NCI-H510A (cell line): ENCODE data around the gene POU5F1.
"Not testable (repeated sequence)": the region's sequence is repeated elsewhere in the genome, so short reads cannot be mapped to it uniquely, and the experiment has no call there.

ENCODE experiments used
- DNase-seq: peaks from one replicate; lab custom pipeline; 2025; lab: John Stamatoyannopoulos, UW

Gene POU5F1

GRCh38 chr6:31165064-31165832, 5.2 kb downstream of the POU5F1 start:
- not testable (repeated sequence) for DNase-seq

DNA sequence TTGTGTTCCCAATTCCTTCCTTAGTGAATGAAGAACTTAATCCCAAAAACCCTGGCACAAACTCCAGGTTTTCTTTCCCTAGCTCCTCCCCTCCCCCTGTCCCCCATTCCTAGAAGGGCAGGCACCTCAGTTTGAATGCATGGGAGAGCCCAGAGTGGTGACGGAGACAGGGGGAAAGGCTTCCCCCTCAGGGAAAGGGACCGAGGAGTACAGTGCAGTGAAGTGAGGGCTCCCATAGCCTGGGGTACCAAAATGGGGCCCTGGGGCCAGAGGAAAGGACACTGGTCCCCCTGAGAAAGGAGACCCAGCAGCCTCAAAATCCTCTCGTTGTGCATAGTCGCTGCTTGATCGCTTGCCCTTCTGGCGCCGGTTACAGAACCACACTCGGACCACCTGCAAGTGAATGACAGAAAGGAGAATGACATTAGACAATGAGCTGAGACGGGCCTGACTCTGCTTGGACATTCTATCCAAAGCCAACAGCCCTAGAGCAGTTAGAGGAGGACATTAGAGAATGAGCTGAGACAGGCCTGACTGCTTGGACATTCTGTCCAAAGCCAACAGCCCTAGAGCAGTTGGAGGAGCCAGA, 5.9 kb downstream of the POU5F1 start:
- not testable (repeated sequence) for DNase-seq

DNA sequence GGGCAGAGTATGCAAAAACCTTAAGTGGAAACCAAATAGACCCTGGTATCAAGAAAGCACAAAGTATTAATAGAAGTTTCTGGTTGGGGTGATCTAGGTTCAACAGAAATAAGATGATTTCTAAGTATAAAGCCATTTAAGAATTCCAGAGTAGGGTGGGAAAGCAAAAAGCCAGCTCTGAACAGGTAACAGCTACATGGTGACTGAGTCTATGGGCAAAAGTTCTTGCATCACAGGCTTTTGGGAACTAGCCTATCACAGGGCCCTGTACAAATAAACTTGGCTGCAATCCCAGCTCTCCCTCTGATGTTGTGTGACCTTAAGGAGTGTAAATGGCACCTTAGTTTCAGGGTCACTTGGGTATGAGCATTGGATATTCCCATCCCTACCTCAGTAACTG, 6.6 kb downstream of the POU5F1 start:
- DNase-seq: no peak

GRCh38 chr6:31162463-31163165, 7.9 kb downstream of the POU5F1 start:
- no peak for DNase-seq

- no peak for DNase-seq
These were observed 9.0 kb downstream of the POU5F1 start for GRCh38 chr6:31161216-31162126.

- peak; percentile 13 for DNase-seq
These were observed 11.3 kb downstream of the POU5F1 start for GRCh38 chr6:31158863-31159855.

- peak; percentile 98 for DNase-seq
These were observed 12.2 kb downstream of the POU5F1 start, which contains the start of gene TCF19 for GRCh38 chr6:31158140-31158862. Gene TCF19 (plus strand): TSS chr6:31158589. CDS start chr6:31159470, 881 bp downstream.

GRCh38 chr6:31157513-31158139, 12.9 kb downstream of the POU5F1 start, which contains the start of gene CCHCR1:
Gene CCHCR1 (minus strand): TSS chr6:31157802. CDS start chr6:31157600, 202 bp downstream.
- DNase-seq: no peak

DNA sequence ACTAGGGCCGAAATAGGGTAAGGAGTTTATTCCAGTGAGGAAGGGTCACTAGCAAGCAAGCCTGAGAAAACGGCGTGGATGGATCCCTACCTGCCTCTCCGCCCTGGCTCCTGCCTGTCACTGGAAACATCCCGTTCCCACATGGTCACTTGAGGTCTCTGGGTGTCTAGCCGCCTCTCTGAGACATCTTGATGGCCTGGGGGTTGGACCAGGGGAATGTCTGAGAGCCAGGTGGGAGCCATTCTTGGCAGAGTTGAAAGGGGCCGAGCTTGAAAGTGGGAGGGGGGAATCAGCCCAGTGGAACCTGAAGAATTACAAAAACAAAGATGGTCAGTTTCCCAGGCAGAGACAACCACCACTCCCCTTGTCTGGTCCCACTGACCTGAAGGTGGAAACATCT, 13.8 kb downstream of the POU5F1 start:
- no peak for DNase-seq

GRCh38 chr6:31154436-31154835, 16.0 kb downstream of the POU5F1 start:
- DNase-seq: no peak

GRCh38 chr6:31152781-31153180, 17.7 kb downstream of the POU5F1 start:
- no peak for DNase-seq

GRCh38 chr6:31149827-31150447, 20.5 kb downstream of the POU5F1 start:
- DNase-seq: no peak

GRCh38 chr6:31145386-31145785, 25.1 kb downstream of the POU5F1 start:
- no peak for DNase-seq

DNA sequence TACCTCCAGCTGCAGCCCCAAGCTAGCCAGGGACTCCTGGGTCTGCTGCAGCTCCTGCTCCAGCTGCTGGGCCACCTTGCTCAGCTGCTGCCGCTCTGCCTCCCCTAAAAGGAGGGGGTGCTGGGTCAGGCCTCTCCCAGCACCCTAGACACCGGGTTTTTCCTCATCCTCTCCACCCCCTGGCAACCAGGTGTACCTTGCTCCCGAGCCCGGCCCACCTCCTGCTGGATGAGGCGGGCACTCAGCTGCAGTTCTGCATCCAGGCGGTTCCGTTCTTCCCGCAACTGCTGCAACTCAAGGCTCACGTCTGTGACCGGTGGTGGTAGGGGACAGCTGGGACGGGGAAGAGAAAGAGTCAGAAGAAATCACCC, 25.5 kb downstream of the POU5F1 start:
- no peak for DNase-seq

- DNase-seq: no peak
These were observed 26.0 kb downstream of the POU5F1 start for GRCh38 chr6:31144296-31144969.

DNA sequence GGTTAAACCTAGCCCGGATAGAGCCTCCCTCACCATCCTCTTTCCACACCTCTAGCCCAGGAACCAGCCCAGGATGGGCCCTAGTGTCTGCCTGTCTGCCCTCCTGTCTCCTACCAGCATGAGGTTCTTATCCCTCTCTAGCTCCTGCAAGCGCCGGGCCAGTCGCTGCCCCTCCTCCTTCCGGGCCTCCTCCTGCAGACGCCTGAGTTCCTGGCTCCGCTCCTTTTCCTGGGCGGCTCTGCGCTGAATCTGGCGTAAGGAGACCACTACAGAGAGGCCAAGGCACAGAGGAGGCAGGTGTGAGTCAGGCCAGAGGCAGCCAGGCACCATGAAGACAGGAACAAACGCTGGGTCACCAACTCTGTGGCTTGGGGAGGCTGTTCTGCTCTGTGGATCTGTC, 27.3 kb downstream of the POU5F1 start:
- no peak for DNase-seq

GRCh38 chr6:31142361-31142761, 28.1 kb downstream of the POU5F1 start:
- no peak for DNase-seq

DNA sequence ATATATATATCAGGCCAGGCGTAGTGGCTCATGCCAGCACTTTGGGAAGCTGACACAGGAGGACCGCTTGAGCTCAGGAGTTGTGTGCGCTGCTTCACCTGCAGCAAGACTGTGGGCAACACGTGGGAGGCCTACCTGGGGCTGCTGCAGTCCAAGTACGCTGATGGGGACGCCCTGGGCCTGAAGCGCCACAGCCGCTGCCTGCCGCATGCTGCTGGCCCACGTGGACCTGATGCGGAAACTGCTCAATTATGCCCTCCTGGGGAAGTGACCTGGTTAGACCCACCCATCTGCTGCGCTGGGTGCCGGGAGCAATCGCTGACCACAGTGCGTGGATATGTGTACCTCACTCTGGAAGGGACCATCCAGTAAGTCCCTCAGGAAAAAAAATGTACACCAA, 29.8 kb downstream of the POU5F1 start:
- no peak for DNase-seq
